H1 (cell line): Measurements from ENCODE around the gene ASIC2.

Source experiments
- BCL11A ChIP-seq, 2 experiments: IDR thresholded peaks; one replicate each; pipeline ENCODE4 v1.6.1; 2011; ENCODE audit warnings: low read depth in 2 of 2, low read length in 2 of 2, mild to moderate bottlenecking in 2 of 2
- BRCA1 ChIP-seq: IDR thresholded peaks from 2 replicates; pipeline ENCODE4 v1.6.1; 2012; ENCODE audit warnings: low read depth, low read length, improper control_type of control experiment
- CEBPB ChIP-seq: IDR thresholded peaks from 2 replicates; pipeline ENCODE4 v1.6.1; 2012; ENCODE audit warnings: low read depth, low read length
- CTCF ChIP-seq, 3 experiments: IDR thresholded peaks; 1 replicate in 2 of 3; 2 replicates in 1 of 3; pipeline versions ENCODE4 v1.5.1 to v1.6.1; 2011; ENCODE audit warnings: low read length in 3 of 3, mild to moderate bottlenecking in 3 of 3, inconsistent platforms in 2 of 3, low read depth in 1 of 3, moderate library complexity in 1 of 3; ENCODE audit not compliant: insufficient read depth in 1 of 3; ENCODE audit errors: control extremely low read depth in 1 of 3
- EGR1 ChIP-seq: IDR thresholded peaks from 2 replicates; pipeline ENCODE4 v1.6.1; 2011; ENCODE audit warnings: low read depth, low read length, borderline replicate concordance
- EZH2 ChIP-seq: fragments of 200-600 bp; sonication (generic); IDR thresholded peaks from 2 replicates; pipeline ENCODE4 v1.7.1; 2012; ENCODE audit warnings: low read depth, mild to moderate bottlenecking, moderate library complexity, low read length, inconsistent platforms; ENCODE audit not compliant: severe bottlenecking
- KDM1A ChIP-seq: fragments of 200-600, 300-600 bp; sonication (generic); IDR thresholded peaks from 2 replicates; pipeline ENCODE4 v1.7.1; 2016; ENCODE audit warnings: mild to moderate bottlenecking, low read length, borderline replicate concordance
- MAFK ChIP-seq: IDR thresholded peaks from 2 replicates; pipeline ENCODE4 v1.6.1; 2012; ENCODE audit warnings: low read depth, mild to moderate bottlenecking, improper control_type of control experiment, low read length
- NANOG ChIP-seq: IDR thresholded peaks from 2 replicates; pipeline ENCODE4 v1.6.1; 2011; ENCODE audit warnings: low read length, low read depth, mild to moderate bottlenecking, inconsistent platforms; ENCODE audit not compliant: insufficient read depth, poor library complexity, severe bottlenecking
- RAD21 ChIP-seq, 2 experiments: IDR thresholded peaks in 1 of 2; conservative IDR thresholded peaks in 1 of 2; 2 replicates each; pipeline ENCODE4 v1.6.1; 2011; ENCODE audit warnings: low read depth in 2 of 2, low read length in 2 of 2, improper control_type of control experiment in 1 of 2, inconsistent platforms in 1 of 2, mild to moderate bottlenecking in 1 of 2, moderate library complexity in 1 of 2
- SP1 ChIP-seq: IDR thresholded peaks from 2 replicates; pipeline ENCODE4 v1.6.1; 2011; ENCODE audit warnings: low read depth, low read length
- TAF1 ChIP-seq: IDR thresholded peaks from 2 replicates; pipeline ENCODE4 v1.6.1; 2011; ENCODE audit warnings: mild to moderate bottlenecking, low read depth, low read length
- YY1 ChIP-seq: IDR thresholded peaks from 2 replicates; pipeline ENCODE4 v1.6.1; 2011; ENCODE audit warnings: low read depth, mild to moderate bottlenecking, low read length
- ZNF274 ChIP-seq: IDR thresholded peaks from 2 replicates; pipeline ENCODE4 v1.7.0; 2012; ENCODE audit warnings: low read length, borderline replicate concordance; ENCODE audit errors: extremely low read depth

GRCh38 chr17:33242375-33243124 lies 50.5 kb downstream of the ASIC2 start:
- TF ChIP-seq CEBPB = no peak
- no peak for TF ChIP-seq RAD21 (IDR thresholded peaks at IDR 0.05 in 1 of 2, conservative IDR thresholded peaks at IDR 0.05 in 1 of 2; ENCODE audit: low read depth in 2 of 2, low read length in 2 of 2)
- no peak for TF ChIP-seq CTCF (IDR thresholded peaks at IDR 0.05; ENCODE audit: control extremely low read depth in 1 of 3, insufficient read depth in 1 of 3, low read depth in 1 of 3, low read length in 3 of 3)
- no peak for TF ChIP-seq YY1
- no peak for TF ChIP-seq EZH2
- no peak for TF ChIP-seq BCL11A (IDR thresholded peaks at IDR 0.05; ENCODE audit: low read depth in 2 of 2, low read length in 2 of 2)
- TF ChIP-seq EGR1 = no peak
- TF ChIP-seq ZNF274 = no peak
- no peak for TF ChIP-seq TAF1
- no peak for TF ChIP-seq KDM1A
- no peak for TF ChIP-seq MAFK
- no peak for TF ChIP-seq SP1
- no peak for TF ChIP-seq BRCA1
- no peak for TF ChIP-seq NANOG
